K562 (cell line): ENCODE measurements around the gene GIPR. TPM values are rescaled to one million over a fixed set of nuclear protein-coding genes. Genes with fewer than 3 reads are reported as not detected.

ENCODE experiments used
- CC2D1A ChIP-seq: fragments of 450-650 bp; IDR thresholded peaks from 2 replicates; pipeline ENCODE4 v1.6.1; 2017; ENCODE audit warnings: mild to moderate bottlenecking
- CHAMP1 ChIP-seq: fragments of 450-650 bp; IDR thresholded peaks from 2 replicates; pipeline ENCODE4 v1.6.1; 2016; ENCODE audit warnings: mild to moderate bottlenecking
- FOXP1 ChIP-seq: sonication (generic); formaldehyde crosslinking; IDR thresholded peaks from 2 replicates; pipeline ENCODE4 v1.8.0; 2022; ENCODE audit warnings: mild to moderate bottlenecking, missing genetic modification reagents
- MTA1 ChIP-seq: fragments of 450-650 bp; IDR thresholded peaks from 2 replicates; pipeline ENCODE4 v1.6.1; 2017; ENCODE audit warnings: borderline replicate concordance
- NKRF ChIP-seq: fragments of 450-650 bp; IDR thresholded peaks from 2 replicates; pipeline ENCODE4 v1.6.1; 2016; ENCODE audit warnings: borderline replicate concordance
- RERE ChIP-seq: sonication (generic); formaldehyde crosslinking; IDR thresholded peaks from 2 replicates; pipeline ENCODE4 v1.8.0; 2023; ENCODE audit warnings: missing genetic modification reagents, mild to moderate bottlenecking, borderline replicate concordance
- RNF2 ChIP-seq: sonication (generic); IDR thresholded peaks from 2 replicates; pipeline ENCODE4 v1.6.1; 2016
- SAP30 ChIP-seq: fragments of 200-600 bp; sonication (generic); IDR thresholded peaks from 2 replicates; pipeline ENCODE4 v1.6.1; 2012; ENCODE audit warnings: borderline replicate concordance, low read depth, mild to moderate bottlenecking, moderate library complexity, low read length, control low read depth, inconsistent platforms; ENCODE audit not compliant: insufficient read depth, poor library complexity, severe bottlenecking
- SIN3A ChIP-seq, 2 experiments: fragments of 150-350 bp in 1 of 2; IDR thresholded peaks; 2 replicates each; pipeline ENCODE4 v1.6.1; 2011 to 2016; ENCODE audit warnings: borderline replicate concordance in 2 of 2, low read depth in 2 of 2, low read length in 2 of 2, mild to moderate bottlenecking in 2 of 2, moderate library complexity in 2 of 2; ENCODE audit not compliant: control insufficient read depth in 1 of 2
- ZBTB34 ChIP-seq: fragments of 250-450 bp; sonication (Bioruptor Pico); IDR thresholded peaks from 2 replicates; pipeline ENCODE4 v1.8.0; 2021; ENCODE audit warnings: mild to moderate bottlenecking, moderate library complexity
- polyA plus RNA-seq, 8 experiments: library from polyadenylated mRNA; depleted of rRNA in 4 of 8; stranded (reverse) in 5 of 8; unstranded in 3 of 8; fragments of >200 nt; fragmentation: Nextera tagmentation in 2 of 8; fragmentation: Illumina TruSeq in 1 of 8; extraction: Ambion mirVana in 2 of 8; extraction: Trizol in 1 of 8; gene quantifications; 2 replicates each; pipeline versions ENCODE4 v1.2.1 to v1.2.3, GENCODE V29; 2011 to 2014; ENCODE audit warnings: inconsistent platforms in 1 of 8, missing spikeins in 1 of 8
- total RNA-seq, 7 experiments: library from RNA; depleted of rRNA in 6 of 7; stranded (reverse); fragments of >200 nt in 6 of 7; fragmentation: Illumina TruSeq in 2 of 7; extraction: Trizol in 2 of 7; gene quantifications; 2 replicates each; pipeline versions ENCODE4 v1.2.1 to v1.2.3, GENCODE V29; 2011 to 2021; ENCODE audit warnings: low replicate concordance in 1 of 7
- TF ChIP-seq, protein P1 (sequence below): fragments of 450-650 bp; formaldehyde crosslinking; IDR thresholded peaks from 2 replicates; pipeline ENCODE4 v1.4.0; 2020; ENCODE audit warnings: mild to moderate bottlenecking
- TF ChIP-seq, protein P2 (sequence below): fragments of 250-450 bp; sonication (Bioruptor Pico); IDR thresholded peaks from 2 replicates; pipeline ENCODE4 v1.4.0; 2020; ENCODE audit warnings: mild to moderate bottlenecking

The GIPR gene
- total and polyA plus RNA-seq, 9 of the 15 experiments (the other 6 are each of a cell fraction or from before 2014, with no cell fraction given), result 2.2 to 26.8 (median 12.7) TPM

GRCh38 chr19:45646345-45646698, 21.7 kb upstream of the GIPR start (continued):
- peak; percentile 12; the same call in 1 of the 2 replicates for TF ChIP-seq FOXP1
- TF ChIP-seq SIN3A (IDR thresholded peaks at IDR 0.05; ENCODE audit: borderline replicate concordance in 2 of 2, control insufficient read depth in 1 of 2, low read depth in 2 of 2, low read length in 2 of 2), result 0 out of 4 replicates have a peak, but pooled peaks of 1 of the 2 experiments have one; percentile 26
- TF ChIP-seq NKRF, result peak; percentile 48; the same call in 1 of the 2 replicates
- no peak for TF ChIP-seq CHAMP1
- TF ChIP-seq SAP30, result peak; percentile 74
- TF ChIP-seq, protein P1, sequence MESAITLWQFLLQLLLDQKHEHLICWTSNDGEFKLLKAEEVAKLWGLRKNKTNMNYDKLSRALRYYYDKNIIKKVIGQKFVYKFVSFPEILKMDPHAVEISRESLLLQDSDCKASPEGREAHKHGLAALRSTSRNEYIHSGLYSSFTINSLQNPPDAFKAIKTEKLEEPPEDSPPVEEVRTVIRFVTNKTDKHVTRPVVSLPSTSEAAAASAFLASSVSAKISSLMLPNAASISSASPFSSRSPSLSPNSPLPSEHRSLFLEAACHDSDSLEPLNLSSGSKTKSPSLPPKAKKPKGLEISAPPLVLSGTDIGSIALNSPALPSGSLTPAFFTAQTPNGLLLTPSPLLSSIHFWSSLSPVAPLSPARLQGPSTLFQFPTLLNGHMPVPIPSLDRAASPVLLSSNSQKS (CRISPR knock-in tag), result no peak
- no peak; the same call in 1 of the 2 replicates for TF ChIP-seq CC2D1A
- 0 out of 2 replicates have a peak, but pooled peaks have one; percentile 6 for TF ChIP-seq MTA1
- TF ChIP-seq RNF2, result 0 out of 2 replicates have a peak, but pooled peaks have one; percentile 10
- no peak for TF ChIP-seq ZBTB34 (CRISPR knock-in tag)
- TF ChIP-seq, protein P2, sequence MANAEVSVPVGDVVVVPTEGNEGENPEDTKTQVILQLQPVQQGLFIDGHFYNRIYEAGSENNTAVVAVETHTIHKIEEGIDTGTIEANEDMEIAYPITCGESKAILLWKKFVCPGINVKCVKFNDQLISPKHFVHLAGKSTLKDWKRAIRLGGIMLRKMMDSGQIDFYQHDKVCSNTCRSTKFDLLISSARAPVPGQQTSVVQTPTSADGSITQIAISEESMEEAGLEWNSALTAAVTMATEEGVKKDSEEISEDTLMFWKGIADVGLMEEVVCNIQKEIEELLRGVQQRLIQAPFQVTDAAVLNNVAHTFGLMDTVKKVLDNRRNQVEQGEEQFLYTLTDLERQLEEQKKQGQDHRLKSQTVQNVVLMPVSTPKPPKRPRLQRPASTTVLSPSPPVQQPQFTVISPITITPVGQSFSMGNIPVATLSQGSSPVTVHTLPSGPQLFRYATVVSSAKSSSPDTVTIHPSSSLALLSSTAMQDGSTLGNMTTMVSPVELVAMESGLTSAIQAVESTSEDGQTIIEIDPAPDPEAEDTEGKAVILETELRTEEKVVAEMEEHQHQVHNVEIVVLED (CRISPR knock-in tag), result no peak
- no peak for TF ChIP-seq RERE
